GM18520 (cell line): ENCODE data around the gene JAZF1.

ENCODE experiments used
- ATAC-seq: cut with Tn5 transposase; IDR thresholded peaks from one replicate; pipeline ENCODE4 v1.9.1; 2021; ENCODE audit not compliant: unreplicated experiment

The JAZF1 gene

GRCh38 chr7:28192786-28193585 lies 12.4 kb upstream of the JAZF1 start:
- ATAC-seq: no peak

DNA sequence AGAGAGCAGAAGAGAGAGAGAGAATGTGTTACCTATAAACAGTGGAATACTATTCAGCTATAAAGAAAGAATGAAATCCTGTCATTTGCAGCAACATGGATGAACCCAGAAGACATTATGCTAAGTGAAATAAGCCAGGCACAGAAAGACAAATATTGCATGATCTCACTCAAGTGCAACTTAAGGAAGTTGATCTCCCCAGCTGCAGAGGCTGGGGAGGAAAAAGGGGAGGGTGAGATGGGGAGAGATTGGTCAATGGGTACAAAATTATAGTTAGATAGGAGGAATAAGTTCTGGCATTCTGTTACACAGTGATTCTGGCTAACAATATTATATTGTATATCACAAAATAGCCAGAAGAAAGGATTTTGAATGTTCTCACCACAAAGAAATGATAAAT lies 11.2 kb upstream of the JAZF1 start:
- ATAC-seq: no peak

- ATAC-seq: no peak
Observed at GRCh38 chr7:28191184-28191583, 10.6 kb upstream of the JAZF1 start.

DNA sequence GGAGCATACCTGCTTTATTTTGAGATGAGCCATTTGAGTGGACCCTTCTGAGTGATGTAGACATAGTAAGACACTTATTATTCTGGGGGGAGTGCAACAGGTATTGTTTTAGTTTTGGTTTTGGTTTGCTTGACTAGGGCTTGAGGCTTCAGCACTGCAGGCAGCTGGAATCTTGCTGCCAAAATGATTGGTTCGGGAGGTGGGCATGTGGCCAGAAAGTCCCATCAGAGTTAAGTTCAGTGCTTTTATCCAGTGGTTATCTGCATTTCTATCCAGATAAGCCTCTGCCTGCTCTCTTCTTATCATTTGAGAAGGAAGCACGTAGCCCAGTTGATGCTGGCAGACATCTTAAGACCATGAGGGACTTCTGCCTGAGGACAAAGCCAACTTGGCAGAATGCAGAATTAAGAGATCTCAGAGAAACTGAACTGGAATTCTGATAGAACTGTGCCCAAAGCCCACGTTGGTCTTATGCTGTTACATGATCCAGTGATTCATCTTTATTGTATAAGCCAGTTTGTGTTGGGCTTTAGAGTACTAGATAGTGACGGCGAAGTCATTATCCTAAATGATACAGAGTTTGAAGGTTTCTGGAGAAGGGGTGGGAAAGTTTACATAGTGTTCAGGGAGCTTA lies 9.6 kb upstream of the JAZF1 start:
- ATAC-seq: no peak

DNA sequence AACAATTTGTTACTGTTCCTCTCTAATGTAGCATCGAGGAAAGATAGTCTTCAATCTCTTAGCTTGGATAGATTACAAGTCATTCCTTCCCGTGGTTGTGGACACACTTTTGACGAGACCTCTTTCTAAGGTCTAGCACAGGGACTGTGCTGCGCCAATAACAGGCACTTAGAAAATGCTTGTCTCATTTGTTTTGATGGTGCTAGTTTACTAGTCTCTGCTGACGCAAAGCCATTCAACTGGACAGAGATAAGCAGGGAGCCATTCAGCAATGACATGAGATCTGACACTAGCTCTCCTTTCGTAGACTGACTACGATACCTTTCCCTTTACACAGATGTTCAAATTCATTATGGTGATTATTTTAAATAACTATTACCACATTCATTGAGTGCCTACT lies 6.4 kb upstream of the JAZF1 start:
- no peak for ATAC-seq

- no peak for ATAC-seq
Observed at GRCh38 chr7:28183627-28184026, 3.0 kb upstream of the JAZF1 start.

DNA sequence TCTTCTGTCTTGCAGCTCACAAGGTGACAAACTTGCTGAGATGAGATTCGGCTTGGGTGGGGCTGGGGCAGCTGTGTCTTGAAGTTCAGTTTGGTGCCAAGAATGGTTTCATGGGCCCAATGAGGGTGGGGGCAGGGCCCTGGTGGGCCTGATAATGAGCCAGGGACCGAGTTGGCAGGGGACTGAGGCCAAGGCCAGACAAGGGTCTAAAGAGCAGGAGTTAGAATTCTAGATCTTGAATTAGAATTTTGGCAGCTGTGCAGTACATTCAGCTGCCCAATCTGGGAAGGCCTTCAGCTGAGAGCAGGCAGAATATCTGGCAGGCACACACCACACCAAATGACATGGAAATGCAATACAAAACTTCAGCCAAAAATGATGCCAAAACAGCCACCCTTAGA lies 1.5 kb upstream of the JAZF1 start:
- ATAC-seq: no peak

GRCh38 chr7:28181416-28181815 lies 821 bp upstream of the JAZF1 start:
- no peak for ATAC-seq

DNA sequence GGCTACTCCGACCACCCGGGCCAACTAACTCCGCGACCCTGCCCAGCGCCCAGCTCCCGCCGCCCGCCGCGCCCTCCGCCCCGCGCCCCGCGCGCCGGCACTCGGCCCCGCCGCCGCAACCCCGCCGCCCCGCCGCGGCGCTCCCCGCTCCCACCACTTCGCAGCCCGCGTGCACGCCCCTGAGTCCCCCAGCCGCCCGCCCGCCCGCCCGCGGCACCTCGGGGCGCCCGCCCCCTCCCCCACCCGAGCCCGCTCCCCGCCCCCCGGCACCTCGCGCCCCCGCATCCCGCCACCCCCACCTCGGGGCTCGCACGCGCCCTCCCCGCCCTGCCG lies 598 bp downstream of the JAZF1 start:
- no peak for ATAC-seq

- ATAC-seq: peak; percentile 35
Observed at GRCh38 chr7:28179120-28180030, 1.2 kb downstream of the JAZF1 start.

DNA sequence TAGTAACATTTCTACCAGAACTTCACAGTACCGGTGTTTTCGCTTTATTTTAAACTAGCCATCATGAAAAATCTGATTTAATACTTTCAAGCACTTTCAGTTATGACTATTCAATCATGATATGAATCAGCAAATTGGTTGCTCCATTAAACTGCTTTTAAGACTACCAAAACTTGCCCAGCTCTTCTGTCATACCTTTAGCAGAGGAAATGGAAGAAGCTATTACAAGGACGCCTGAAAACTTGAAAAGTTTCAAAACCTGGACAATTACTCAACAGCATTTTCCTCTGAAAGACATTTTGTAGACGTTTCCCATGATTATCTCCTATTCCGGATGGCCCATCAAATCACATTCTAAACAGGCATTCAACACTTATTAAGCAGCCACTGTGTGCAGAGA lies 2.0 kb downstream of the JAZF1 start:
- no peak for ATAC-seq

DNA sequence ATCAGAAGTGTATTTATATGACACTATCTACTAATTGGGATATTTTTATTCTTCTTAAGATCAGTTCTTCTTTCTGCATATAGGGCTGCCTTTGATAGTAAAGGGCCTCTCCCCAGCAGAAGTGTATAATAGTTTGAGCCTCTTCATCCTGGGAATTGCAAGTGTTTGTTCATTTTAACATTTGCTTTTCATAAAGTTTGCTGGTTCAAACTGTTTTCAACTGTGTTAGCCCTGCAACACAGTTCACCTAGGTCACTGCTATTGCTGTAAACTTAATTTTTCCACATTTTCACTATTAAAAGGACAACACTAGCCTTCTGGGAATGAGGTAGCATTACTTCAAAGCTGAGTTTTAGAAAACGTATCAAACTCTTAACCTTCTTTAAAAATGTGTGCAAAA lies 2.8 kb downstream of the JAZF1 start:
- ATAC-seq: no peak

- no peak for ATAC-seq
Observed at GRCh38 chr7:28176645-28177044, 4.0 kb downstream of the JAZF1 start.

DNA sequence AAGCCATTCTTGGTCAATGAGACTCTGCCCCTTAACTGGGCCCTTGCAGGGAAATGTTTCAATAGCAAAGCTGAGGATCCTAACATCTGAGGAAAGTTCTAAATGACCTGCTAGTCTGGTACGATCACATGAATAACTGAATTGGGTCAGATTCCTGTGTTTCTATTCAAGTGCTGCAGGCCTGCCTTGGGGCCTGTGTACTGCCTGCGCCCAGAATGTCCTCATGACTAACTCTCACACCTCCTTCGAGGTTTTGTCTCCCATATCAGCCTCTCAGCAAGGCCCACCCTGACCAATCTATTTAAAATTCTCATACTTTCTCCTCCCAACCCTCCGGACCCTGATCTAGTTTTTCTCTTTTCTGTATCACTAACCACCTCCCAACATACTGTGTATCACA lies 4.4 kb downstream of the JAZF1 start:
- no peak for ATAC-seq

DNA sequence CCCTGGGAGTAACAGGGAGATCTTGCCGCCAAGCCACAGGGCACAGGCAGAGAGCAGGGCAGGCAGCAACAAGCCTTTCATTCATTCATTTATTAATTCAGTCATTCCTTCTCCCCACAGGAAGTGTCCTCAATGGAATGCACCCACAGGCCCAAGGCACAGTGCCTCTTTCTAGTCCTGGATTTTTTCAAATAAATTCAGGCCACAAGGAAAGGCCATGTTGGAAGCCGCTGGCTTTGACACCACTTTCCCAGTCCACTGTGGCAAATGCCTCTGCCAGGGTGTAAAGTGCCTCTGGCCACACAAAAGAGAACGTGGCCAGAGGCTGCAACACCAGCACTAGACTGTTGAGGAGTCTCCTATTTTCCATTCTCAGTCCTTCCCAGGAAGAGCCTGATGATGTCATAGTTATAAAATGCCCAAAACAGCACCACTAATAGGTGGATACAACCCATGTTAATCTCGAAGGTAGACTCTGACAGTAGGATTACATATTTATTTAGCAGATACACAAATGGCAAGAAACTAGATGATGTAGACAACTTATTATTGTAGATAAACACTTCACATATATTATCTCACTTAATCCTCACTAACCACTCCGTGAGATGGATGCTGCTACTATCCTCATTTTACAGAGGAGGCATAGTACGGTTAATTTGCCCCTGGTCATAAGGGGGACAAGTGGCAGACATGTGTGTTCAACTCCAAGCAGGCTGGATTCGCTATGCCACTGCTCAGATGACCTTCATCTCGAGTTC lies 5.5 kb downstream of the JAZF1 start:
- no peak for ATAC-seq

DNA sequence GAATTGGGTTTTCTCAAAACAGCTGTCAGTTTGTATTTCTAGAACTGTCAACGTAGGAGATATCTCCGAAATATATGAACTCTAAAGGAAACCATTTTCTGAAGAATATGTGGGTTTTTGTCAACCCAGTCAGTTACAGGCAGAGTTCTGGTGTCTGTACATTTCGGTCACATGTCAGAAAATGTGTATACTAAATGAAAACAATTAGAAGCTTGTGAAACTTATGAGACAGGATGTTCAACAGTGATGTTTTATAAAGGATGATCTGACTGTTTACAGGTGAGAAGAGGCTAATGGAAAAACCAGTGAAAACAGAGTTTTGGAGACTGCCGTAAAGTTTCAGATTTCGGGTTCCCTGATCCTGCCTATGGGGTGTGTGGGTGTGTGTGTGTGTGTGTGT lies 6.2 kb downstream of the JAZF1 start:
- ATAC-seq: no peak

DNA sequence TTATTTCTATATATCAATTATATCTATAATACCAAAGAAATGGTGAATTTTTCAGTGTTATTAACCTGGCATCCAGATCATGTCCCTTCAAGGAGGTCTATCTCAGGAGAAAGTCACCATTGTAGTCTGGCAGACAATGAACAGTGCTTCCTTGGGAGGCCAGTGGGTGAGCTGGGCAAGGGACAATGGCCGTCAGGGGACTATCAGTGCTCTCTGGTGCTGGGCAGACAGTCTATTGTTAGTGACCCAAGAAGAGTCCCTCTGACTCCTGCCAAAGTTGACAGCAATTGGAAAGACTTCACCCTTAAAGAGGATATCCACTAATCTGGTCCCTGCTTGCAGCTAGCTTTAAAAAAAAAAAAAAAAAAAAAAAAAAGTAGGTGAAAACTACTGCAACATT lies 7.1 kb downstream of the JAZF1 start:
- no peak for ATAC-seq

DNA sequence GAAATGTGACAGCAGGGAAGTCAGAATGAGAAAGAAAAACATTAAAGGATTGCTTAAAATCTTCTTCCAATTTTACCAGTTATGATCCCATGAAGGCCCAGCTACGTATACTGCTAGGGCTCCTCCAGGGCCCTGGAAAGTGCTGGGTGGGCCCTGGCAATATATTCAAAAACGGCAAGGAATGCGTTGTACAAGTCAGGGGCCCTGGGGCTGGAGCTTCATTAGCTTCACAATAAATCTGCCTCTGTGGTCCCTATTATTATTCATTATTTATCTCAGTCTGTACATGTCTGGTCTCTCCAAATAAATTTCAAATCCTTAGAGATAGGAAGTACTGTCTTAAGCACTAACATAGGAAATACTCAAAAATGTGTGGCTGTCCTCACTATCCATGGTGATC lies 7.6 kb downstream of the JAZF1 start:
- ATAC-seq: no peak

DNA sequence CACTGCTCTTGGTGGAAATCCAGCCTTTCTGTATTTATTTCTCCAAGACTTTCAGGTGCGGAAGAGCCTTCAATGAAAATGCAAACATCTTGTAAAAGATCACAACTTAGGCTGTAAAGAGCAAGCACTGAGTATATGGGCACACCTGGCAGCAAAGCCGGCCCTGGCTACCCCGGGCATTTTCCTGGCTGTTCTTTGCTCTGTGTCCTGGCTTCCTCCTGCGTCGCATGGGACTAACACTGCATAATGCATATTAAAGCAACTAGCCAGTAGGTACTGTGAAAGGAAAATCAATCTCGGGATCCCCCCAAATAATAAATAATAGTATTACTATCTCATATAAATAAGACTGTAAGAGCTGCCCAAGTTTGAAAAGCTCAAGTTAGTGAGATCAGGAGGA lies 9.9 kb downstream of the JAZF1 start:
- ATAC-seq: no peak

- ATAC-seq: no peak
Observed at GRCh38 chr7:28169230-28169629, 11.4 kb downstream of the JAZF1 start.
